ENCODE results near the gene ADAMTS4.
A peak's percentile ranks its signal among the peaks of the same experiment; 100 is the strongest.

ADAMTS4 gene

GRCh38 chr1:161172776-161173376, 26.0 kb downstream of the ADAMTS4 start:
- DNase-seq (ENCODE audit: low spot score): no peak

- DNase-seq (ENCODE audit: low spot score): no peak
These were observed 26.5 kb downstream of the ADAMTS4 start for GRCh38 chr1:161172349-161172748.

GRCh38 chr1:161171696-161172095, 27.2 kb downstream of the ADAMTS4 start:
- no peak for DNase-seq (ENCODE audit: low spot score)

- no peak for DNase-seq (ENCODE audit: low spot score)
These were observed 27.7 kb downstream of the ADAMTS4 start for GRCh38 chr1:161171191-161171590.

- DNase-seq (ENCODE audit: low spot score): no peak
These were observed 29.9 kb downstream of the ADAMTS4 start for GRCh38 chr1:161168906-161169305.

GRCh38 chr1:161166669-161167548, 31.9 kb downstream of the ADAMTS4 start:
- no peak for DNase-seq (ENCODE audit: low spot score)

GRCh38 chr1:161165742-161166668, 32.8 kb downstream of the ADAMTS4 start, which contains the start of gene PPOX:
Gene PPOX (plus strand): TSS chr1:161166426. CDS start chr1:161166848, 422 bp downstream.
- DNase-seq (ENCODE audit: low spot score): peak; percentile 92

GRCh38 chr1:161164901-161165610, 33.8 kb downstream of the ADAMTS4 start:
- no peak for DNase-seq (ENCODE audit: low spot score)

- DNase-seq (ENCODE audit: low spot score): no peak
These were observed 35.1 kb downstream of the ADAMTS4 start for GRCh38 chr1:161163793-161164192.

GRCh38 chr1:161162806-161163205, 36.0 kb downstream of the ADAMTS4 start:
- no peak for DNase-seq (ENCODE audit: low spot score)

GRCh38 chr1:161162052-161162451, 36.8 kb downstream of the ADAMTS4 start:
- DNase-seq (ENCODE audit: low spot score): no peak

GRCh38 chr1:161161652-161162051, 37.2 kb downstream of the ADAMTS4 start:
- DNase-seq (ENCODE audit: low spot score): no peak

GRCh38 chr1:161160671-161161145, 38.1 kb downstream of the ADAMTS4 start:
- DNase-seq (ENCODE audit: low spot score): no peak

GRCh38 chr1:161159913-161160243, 39.0 kb downstream of the ADAMTS4 start:
- no peak for DNase-seq (ENCODE audit: low spot score)

- peak; percentile 96 for DNase-seq (ENCODE audit: low spot score)
These were observed 39.6 kb downstream of the ADAMTS4 start, which contains the start of gene USP21 for GRCh38 chr1:161159087-161159912. Gene USP21 (plus strand): TSS chr1:161159500. CDS start chr1:161160641, 1,141 bp downstream.

- DNase-seq (ENCODE audit: low spot score): no peak
These were observed 40.4 kb downstream of the ADAMTS4 start for GRCh38 chr1:161158316-161159010.

- DNase-seq (ENCODE audit: low spot score): no peak
These were observed 41.0 kb downstream of the ADAMTS4 start for GRCh38 chr1:161157867-161158266.

- DNase-seq (ENCODE audit: low spot score): peak; percentile 87
These were observed 45.0 kb downstream of the ADAMTS4 start, which contains the start of gene UFC1 for GRCh38 chr1:161153682-161154337. Gene UFC1 (plus strand): TSS chr1:161153978. CDS start chr1:161153998, 20 bp downstream.

GRCh38 chr1:161153176-161153575, 45.7 kb downstream of the ADAMTS4 start:
- DNase-seq (ENCODE audit: low spot score): no peak

All from germinal center (tissue), 1 donor.